Right lobe of liver (tissue), 4 donors: ENCODE results near the gene GRM2.

Source experiments
- CTCF ChIP-seq, 4 donors: fragments of 200-600 bp in 3 of 4; fragments of 450-650 bp in 1 of 4; IDR thresholded peaks; one replicate each; pipeline versions ENCODE4 v1.5.1 to v1.8.0; 2016 to 2022; ENCODE audit warnings: antibody characterized with exemption in 4 of 4, mild to moderate bottlenecking in 2 of 4
- POLR2A ChIP-seq: fragments of 450-650 bp; IDR thresholded peaks from one replicate; pipeline ENCODE4 v1.6.1; 2017; ENCODE audit warnings: antibody characterized with exemption, mild to moderate bottlenecking
- donor health status: DM: no; HTN: no; CAD: no.
- donor health status: DM: no; HTN: no; CAD: no.
- donor health status: DM: no; HTN: yes; CAD: no.

GRCh38 chr3:51683566-51683965, 23.3 kb upstream of the GRM2 start:
- TF ChIP-seq CTCF (IDR thresholded peaks at IDR 0.05) = no peak
- no peak for TF ChIP-seq POLR2A
